ENCODE measurements around the gene HIPK2. TPM values are rescaled to one million over a fixed set of nuclear protein-coding genes. Genes with fewer than 3 reads are reported as not detected.
A peak's percentile ranks its signal among the peaks of the same experiment; 100 is the strongest.

Gene HIPK2
- 10 to 100 TPM; 38.6 to 59.6 (median 45.9) TPM for total RNA-seq

GRCh38 chr7:139777948-139778841 is at the start of gene HIPK2:
HIPK2 (minus strand) TSS chr7:139777998; CDS start chr7:139777623, 375 bp downstream.
- DNase-seq (peak; percentile 85 to 95), ATAC-seq (ENCODE audit: low FRiP score in 2 of 2) (peak; percentile 61 to 90)
- peak within 1 kb of the TSS; percentile 65 to 93 (median 78) for H3K4me3 ChIP-seq
- TF ChIP-seq EP300 (IDR thresholded peaks at IDR 0.05) (no peak), POLR2A (IDR thresholded peaks at IDR 0.05) (no peak), POLR2AphosphoS5 (IDR thresholded peaks at IDR 0.05) (no peak), CTCF (IDR thresholded peaks at IDR 0.05) (peak in 2 of 6 experiments; percentile 1 to 10)
- H3K36me3 ChIP-seq: no peaks in the 10 kb centered on the region
- no peaks in the 10 kb centered on the region for H3K27me3 ChIP-seq
- H3K9me3 ChIP-seq: no peaks in the 10 kb centered on the region
- WGBS, 2 donors: 1 to 2% methylated on average over 14 to 43 of the region's 96 CpGs
- H3K4me1 ChIP-seq: peaks cover 25 to 33% (median 29%) of the 10 kb centered on the region in 4 donors
- peak within 1 kb of the TSS; percentile 94 to 98 (median 95) for H3K27ac ChIP-seq

- ATAC-seq (ENCODE audit: low FRiP score in 2 of 2) (no peak), DNase-seq (no peak)
- Histone ChIP-seq H3K36me3 (no peaks in the 10 kb centered on the region), H3K27me3 (no peaks in the 10 kb centered on the region), H3K4me3 (no peak overlapping the region), H3K4me1 (peaks cover 12 to 31% (median 20%) of the 10 kb centered on the region in 4 donors), H3K9me3 (no peaks in the 10 kb centered on the region), H3K27ac (no peak overlapping the region)
- TF ChIP-seq CTCF (IDR thresholded peaks at IDR 0.05) (no peak), POLR2AphosphoS5 (IDR thresholded peaks at IDR 0.05) (no peak), EP300 (IDR thresholded peaks at IDR 0.05) (no peak), POLR2A (IDR thresholded peaks at IDR 0.05) (no peak)
These were observed 49.2 kb upstream of the HIPK2 start for GRCh38 chr7:139827042-139827441.

DNA sequence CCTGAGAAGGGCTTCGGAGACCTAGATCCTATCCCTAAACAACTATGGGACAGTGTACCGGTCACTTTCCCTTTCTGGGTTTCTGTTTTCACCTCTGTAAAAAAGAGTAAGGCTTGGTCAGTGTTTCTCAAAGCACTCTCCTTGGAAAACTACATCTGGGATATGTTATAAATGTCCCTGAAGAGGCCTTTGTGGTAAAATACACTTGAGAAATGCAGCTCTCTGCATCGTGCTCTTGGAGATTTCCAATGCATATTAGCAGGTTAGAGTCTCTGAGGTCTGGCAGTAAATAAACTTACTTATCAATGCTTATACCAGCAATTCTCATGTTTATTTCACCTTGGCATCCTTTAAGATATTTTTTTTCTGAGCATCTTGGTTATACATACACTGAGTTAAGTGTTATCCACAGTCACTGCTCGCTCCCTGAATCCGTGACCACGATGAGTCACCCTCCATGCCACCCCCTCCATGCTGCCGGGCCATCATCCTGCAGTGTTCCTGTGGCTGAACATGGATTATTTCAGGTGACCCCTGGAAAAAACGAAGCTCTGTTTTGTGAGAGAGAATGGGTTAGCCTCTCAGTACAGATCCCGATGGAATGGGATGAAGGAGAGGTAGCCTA is 48.0 kb upstream of the HIPK2 start:
- no peak for ATAC-seq (ENCODE audit: low FRiP score in 2 of 2)
- Histone ChIP-seq H3K36me3 (no peaks in the 10 kb centered on the region), H3K4me3 (no peak overlapping the region), H3K4me1 (peaks cover 12 to 23% (median 17%) of the 10 kb centered on the region in 4 donors), H3K27me3 (no peaks in the 10 kb centered on the region), H3K9me3 (no peaks in the 10 kb centered on the region), H3K27ac (no peak overlapping the region)
- TF ChIP-seq CTCF (IDR thresholded peaks at IDR 0.05) (no peak), EP300 (IDR thresholded peaks at IDR 0.05) (no peak), POLR2A (IDR thresholded peaks at IDR 0.05) (no peak), POLR2AphosphoS5 (IDR thresholded peaks at IDR 0.05) (no peak)
- no peak for DNase-seq
- WGBS, 2 donors: 82 to 83% methylated on average over 9 of the region's 9 CpGs

DNA sequence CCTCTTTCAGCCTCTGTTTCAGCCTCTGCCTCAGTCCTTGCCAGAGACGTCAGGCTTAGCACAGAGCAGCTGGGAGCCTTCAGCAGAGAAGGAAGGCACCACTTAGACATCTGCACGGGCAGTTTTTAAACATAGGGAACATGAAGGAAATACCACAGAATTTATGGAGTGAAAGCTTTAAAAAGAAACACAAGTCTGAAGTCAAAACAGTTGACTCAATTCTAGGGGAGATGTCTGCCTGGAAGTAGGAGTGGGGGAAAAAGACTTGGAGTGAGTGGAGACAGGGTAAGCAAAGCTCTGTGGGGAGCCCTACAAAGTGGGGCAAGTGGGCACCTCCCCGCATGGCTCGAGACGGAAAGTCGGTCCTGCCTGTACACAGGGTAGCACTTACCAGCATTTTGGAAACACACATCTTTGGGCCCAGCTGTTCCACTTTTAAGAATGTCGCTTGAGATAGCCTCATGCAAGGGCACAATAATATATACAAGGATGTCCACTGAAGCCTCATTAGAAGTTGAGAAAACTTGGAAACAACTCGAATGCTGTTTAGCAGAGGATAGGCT is 46.2 kb upstream of the HIPK2 start:
- H3K36me3 ChIP-seq: no peaks in the 10 kb centered on the region
- 67 to 74% methylated on average over 8 of the region's 8 CpGs for WGBS, 2 donors
- H3K4me1 ChIP-seq: peaks cover 1 to 7% (median 5%) of the 10 kb centered on the region in 4 donors
- no peak for DNase-seq
- H3K4me3 ChIP-seq: no peak overlapping the region
- H3K27ac ChIP-seq: peak overlapping the region in 2 of 4 donors; percentile 5 to 31
- peak in 1 of 2 donors; percentile 36 for TF ChIP-seq POLR2AphosphoS5 (IDR thresholded peaks at IDR 0.05)
- TF ChIP-seq EP300 (IDR thresholded peaks at IDR 0.05): no peak
- no peak for TF ChIP-seq POLR2A (IDR thresholded peaks at IDR 0.05)
- no peaks in the 10 kb centered on the region for H3K27me3 ChIP-seq
- ATAC-seq (ENCODE audit: low FRiP score in 2 of 2): peak in 1 of 2 donors; percentile 63
- no peaks in the 10 kb centered on the region for H3K9me3 ChIP-seq

- H3K9me3 ChIP-seq: no peaks in the 10 kb centered on the region
- H3K27ac ChIP-seq: no peak overlapping the region
- no peak for ATAC-seq (ENCODE audit: low FRiP score in 2 of 2)
- H3K27me3 ChIP-seq: no peaks in the 10 kb centered on the region
- no peaks in the 10 kb centered on the region for H3K36me3 ChIP-seq
- no peaks in the 10 kb centered on the region for H3K4me1 ChIP-seq
- DNase-seq: no peak
- no peak overlapping the region for H3K4me3 ChIP-seq
- TF ChIP-seq CTCF (IDR thresholded peaks at IDR 0.05): no peak
- TF ChIP-seq POLR2AphosphoS5 (IDR thresholded peaks at IDR 0.05): no peak
- no peak for TF ChIP-seq POLR2A (IDR thresholded peaks at IDR 0.05)
- no peak for TF ChIP-seq EP300 (IDR thresholded peaks at IDR 0.05)
- 96% methylated on average over 9 of the region's 9 CpGs for WGBS, 2 donors
These were observed 45.1 kb upstream of the HIPK2 start for GRCh38 chr7:139822855-139823254.
